Fibroblast of skin of back (primary cell): ENCODE measurements around the gene DCP2. TPM values are rescaled to one million over a fixed set of nuclear protein-coding genes. Genes with fewer than 3 reads are reported as not detected.
A peak's percentile ranks its signal among the peaks of the same experiment; 100 is the strongest.
"Not testable (repeated sequence)": the region's sequence is repeated elsewhere in the genome, so short reads cannot be mapped to it uniquely, and the experiment has no call there.

Source experiments
- DNase-seq: peaks from one replicate; pipeline ENCODE4 v3.0.0-alpha.2; 2013
- polyA plus RNA-seq, 2 experiments: library from polyadenylated mRNA; unstranded; fragments of 120-200 nt; gene quantifications; one replicate each; pipeline ENCODE4 v1.2.1, GENCODE V29; 2013; ENCODE audit not compliant: insufficient read length in 2 of 2

DCP2 gene
- 11.2 TPM for polyA plus RNA-seq (2013, experiment 1 of 2; ENCODE audit: insufficient read length)
- polyA plus RNA-seq (2013, experiment 2 of 2; ENCODE audit: insufficient read length), result 6.7 TPM

DNA sequence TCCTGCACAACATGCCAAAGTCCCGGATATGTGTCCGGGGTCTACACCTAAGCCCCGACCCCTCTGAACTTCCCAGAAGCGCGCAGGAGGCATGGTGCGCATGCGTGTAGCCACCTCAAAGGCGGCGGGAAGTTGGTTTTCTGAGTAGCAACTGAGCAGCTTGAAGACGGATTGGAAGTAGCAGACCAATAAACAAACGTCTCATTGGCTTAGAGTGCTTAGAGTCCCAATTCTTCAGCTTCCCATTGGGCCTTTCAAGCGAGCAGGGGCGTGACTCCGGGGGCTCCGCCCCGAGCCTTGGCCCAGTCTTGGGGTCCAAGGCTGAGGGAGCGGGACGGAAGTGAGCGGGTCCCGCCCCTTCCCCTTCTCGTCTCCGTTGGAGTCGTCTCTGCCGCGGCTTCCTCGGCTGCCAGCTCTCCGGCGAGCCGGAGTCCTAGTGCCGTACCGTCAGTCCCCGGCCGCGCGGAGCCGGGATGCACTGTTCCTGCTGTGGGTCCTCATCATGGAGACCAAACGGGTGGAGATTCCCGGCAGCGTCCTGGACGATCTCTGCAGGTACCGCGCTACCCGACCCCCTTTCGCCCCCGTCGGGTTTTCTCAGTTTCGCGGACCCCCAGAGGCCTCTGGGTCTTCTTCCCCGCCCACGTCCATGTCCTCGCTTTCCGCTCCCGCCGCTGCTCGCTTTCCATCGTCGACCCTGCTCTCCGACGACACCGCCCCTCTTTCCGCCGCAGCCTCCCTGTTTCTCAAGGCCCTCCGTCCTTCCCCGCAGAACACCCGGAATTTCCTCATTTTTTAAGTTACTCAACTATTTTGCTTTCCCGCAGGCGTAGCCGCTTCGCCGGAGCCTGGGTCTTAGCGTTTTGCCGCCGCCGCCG is at the start of gene DCP2:
Gene DCP2 (plus strand): TSS at position 367 of the 878 bp plus-strand sequence. CDS start 136 bp downstream, at position 503.
- peak; percentile 99 for DNase-seq

DNA sequence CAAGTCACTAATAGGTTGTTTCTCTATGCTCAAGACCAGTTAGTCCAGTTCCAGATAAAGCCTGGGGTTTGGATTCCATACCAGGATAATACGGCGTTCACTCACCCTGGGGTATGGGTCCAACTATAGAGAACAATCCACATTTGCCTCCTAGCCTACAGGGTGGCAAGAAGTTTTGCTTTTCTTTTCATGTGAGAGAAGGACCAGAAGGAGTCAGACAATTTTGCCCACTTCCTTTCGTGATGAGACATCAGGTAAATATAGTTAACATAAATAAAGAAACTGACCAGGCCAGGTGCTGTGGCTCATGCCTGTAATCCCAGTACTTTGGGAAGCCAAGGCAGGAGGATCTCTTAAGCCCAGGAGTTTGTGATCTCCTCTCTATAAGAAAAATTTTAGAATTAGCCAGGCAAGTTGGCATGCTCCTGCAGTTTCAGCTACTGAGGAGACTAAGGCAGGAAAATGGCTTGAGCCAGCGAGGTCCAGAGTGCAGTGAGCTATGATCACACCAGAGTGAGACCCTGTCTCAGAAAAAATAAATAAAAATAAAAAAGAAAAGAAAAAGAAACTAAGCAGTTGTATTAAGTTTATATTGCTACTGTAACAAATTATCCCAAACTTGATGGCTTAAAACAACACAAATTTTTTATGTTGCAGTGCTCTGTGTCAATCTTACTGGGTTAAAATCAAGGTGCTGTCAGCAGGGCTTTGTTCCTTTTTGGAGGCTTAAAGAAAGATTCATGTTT is 47.1 kb upstream of the DCP2 start:
- no peak for DNase-seq

DNA sequence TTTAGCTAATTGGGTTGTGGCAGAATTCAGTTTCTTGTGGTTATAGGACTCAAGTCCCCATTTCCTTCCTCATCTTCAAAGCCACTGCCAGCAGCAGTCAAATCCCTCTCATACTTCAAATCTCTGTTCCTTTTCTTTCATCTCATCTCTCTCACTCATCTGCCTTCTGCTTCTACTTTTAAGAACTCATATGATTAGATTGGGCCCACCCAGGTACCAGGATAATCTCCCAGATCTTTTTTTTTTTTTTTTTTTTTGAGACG is 46.6 kb upstream of the DCP2 start:
- DNase-seq, result no peak

GRCh38 chr5:112931473-112931872 is 45.1 kb upstream of the DCP2 start:
- DNase-seq, result no peak

- DNase-seq, result no peak
These were observed 43.5 kb upstream of the DCP2 start for GRCh38 chr5:112933105-112933504.

GRCh38 chr5:112933651-112934365 is 42.8 kb upstream of the DCP2 start:
- DNase-seq, result peak; percentile 73

GRCh38 chr5:112934366-112934663 is 42.3 kb upstream of the DCP2 start:
- no peak for DNase-seq

DNA sequence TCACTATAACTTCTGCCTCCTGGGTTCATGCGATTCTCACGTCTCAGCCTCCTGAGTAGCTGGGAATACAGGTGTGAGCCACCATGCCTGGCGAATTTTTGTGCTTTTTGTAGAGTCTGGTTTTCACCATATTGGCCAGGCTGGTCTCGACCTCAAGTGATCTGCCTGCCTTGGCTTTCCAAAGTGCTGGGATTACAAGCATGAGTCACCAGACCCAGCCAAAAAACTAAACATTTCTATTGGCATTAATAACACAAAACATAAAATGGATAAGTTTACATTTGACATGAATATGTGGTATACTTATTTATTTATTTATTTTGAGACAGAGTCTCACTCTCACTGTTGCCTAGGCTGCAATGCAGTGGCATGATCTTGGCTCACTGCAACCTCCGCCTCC is 40.9 kb upstream of the DCP2 start:
- DNase-seq, result peak; percentile 58

GRCh38 chr5:112938286-112938685 is 38.3 kb upstream of the DCP2 start:
- DNase-seq, result no peak

DNA sequence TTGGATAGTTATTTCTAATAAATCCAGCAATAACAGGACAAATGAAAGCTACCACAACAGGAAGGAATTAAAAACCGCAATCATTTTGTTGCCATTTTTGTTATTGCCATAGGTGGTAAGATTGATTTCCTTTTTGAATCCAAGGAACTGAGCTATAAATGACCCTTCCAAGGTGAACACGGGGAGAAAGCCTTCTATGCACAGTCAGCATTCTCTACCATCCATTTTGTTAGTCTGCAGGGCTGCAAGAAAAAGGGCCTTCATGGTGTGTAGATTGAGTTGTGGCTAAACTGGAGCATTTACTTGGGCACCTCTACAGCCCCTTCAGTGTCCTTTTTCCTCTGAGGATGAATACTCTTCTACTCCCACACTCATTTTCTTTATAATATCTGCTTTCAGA is 35.9 kb upstream of the DCP2 start:
- DNase-seq, result no peak

GRCh38 chr5:112948458-112948857 is 28.1 kb upstream of the DCP2 start:
- DNase-seq, result no peak

DNA sequence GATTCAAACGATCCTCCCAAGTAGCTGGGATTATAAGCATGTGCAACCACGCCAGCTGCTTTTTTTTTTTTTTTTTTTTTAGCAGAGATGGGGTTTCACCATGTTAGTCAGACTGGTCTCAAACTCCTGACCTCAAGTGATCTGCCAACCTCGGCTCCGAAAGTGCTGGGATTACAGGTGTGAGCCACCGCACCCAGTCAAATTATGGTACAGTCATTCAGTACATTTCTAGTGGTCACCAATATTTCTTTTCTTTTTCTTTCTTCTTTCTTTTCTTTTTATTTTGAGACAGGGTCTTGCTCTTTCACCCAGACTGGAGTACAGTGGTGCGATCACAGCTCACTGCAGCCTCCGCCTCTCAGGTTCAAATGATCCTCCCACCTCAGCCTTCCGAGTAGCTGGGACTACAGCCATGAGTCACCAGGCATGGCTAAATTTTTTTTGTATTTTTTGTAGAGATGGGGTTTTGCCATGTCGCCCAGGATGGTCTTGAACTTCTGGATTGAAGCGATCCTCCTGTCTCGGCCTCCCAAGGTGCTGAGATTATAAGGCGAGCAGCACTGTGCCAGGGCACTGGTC is 25.4 kb upstream of the DCP2 start:
- DNase-seq, result no peak

- DNase-seq, result no peak
These were observed 20.0 kb upstream of the DCP2 start for GRCh38 chr5:112956606-112957005.

DNA sequence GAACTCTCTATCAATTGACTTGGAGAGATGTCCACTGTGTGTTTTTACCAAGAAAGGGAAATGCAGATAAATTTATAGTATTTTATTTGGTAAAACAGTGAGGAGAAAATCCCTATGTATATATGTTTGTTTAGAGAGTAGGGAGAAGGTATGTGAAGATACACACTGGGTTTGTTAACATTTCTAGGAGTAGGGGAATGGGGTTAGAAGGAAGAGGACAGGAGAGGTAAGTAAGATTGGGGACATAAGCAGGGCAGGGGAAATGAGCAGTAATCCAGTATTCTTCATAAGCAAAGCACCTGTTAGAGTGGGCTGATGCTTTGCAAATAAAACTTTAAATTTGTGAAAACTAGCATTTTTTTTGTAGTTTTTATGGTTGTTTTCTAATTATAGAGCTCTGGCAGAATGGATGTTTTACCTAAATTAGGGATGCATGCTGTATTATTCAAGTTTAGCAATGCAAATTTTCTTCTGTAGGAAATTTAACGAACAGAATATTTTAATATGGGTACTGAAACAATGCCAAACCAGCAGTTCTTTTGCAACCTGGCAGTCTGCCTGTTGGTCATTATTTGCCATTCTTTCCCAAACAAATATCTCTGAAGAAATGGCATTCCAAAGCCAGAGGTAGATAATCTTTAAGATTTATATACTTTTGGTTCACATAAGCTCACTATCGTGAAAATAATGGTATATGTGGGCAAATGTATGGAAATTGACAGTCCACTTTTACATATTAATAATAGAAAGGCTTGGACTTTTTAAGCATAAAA is 19.4 kb upstream of the DCP2 start:
- no peak for DNase-seq

DNA sequence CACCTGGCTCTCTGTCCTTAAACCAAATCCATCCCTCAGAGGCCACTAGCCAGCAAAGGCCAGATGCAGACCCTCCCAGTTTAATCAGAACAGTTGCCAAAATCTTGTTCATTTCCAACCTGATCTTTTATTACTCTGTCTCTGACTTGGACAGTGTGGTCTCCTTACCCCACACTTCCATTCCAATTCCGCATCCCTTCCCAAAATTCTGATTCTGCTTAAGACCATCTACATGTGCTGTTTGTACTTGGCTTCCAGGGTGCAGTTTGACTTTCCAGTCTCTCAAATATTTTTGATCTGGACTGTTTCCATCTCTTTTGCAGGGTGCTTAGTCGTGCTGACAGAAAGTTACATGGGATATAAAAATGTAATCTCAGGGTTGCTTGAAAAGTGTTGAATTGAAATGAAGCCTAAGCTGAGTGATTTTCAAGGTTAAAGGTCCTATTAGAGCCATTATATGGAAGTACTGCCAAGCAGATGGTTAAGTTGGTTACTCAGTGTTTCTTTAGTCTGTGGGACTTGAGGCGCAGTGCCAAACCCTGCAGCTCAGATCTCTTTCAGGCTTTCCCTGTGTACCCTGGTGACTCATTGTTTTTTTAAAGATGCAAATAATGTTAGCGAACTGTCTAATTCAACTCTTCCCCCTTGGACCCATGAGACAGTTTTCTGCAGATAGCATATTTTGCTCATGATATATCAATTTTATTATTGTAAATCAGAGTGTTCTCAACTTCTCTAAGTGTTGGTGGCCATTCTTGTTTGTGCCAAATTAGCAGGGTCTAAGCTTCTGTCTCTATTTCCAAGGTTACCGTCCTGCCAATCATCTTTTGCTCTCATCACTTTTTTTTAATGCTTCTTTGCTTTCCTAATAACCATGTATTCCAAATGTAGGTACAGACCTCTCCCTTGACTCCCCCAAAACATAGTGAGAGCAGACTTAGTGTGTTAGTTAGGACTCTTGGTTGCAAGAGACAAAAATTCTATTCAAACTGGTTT is 18.2 kb upstream of the DCP2 start:
- DNase-seq, result peak; percentile 99

DNA sequence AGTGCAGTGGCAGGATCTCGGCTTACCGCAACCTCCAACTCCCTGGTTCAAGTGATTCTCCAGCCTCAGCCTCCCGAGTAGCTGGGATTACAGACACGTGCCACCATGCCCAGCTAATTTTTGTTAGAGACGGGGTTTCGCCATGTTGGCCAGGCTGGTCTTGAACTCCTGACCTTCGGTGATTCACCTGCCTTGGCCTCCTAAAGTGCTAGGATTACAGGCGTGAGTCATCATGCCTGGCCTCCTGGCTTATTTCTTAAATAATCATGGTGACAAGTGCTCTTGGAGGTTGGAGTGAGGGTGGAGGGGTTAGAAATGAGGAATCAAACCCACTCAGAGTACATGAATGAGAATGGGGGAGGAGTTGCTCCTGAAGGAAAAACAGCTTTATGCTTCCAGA is 16.7 kb upstream of the DCP2 start:
- DNase-seq, result peak; percentile 86

- no peak for DNase-seq
These were observed 16.3 kb upstream of the DCP2 start for GRCh38 chr5:112960315-112960714.

- DNase-seq, result no peak
These were observed 15.6 kb upstream of the DCP2 start for GRCh38 chr5:112960863-112961504.

- DNase-seq, result not testable (repeated sequence)
These were observed 13.2 kb upstream of the DCP2 start for GRCh38 chr5:112963374-112963733.

- DNase-seq, result no peak
These were observed 10.8 kb upstream of the DCP2 start for GRCh38 chr5:112965733-112966306.
